ENCODE measurements around the gene PLA2G7.
"Not testable (repeated sequence)": the region's sequence is repeated elsewhere in the genome, so short reads cannot be mapped to it uniquely, and the experiment has no call there.

The PLA2G7 gene

DNA sequence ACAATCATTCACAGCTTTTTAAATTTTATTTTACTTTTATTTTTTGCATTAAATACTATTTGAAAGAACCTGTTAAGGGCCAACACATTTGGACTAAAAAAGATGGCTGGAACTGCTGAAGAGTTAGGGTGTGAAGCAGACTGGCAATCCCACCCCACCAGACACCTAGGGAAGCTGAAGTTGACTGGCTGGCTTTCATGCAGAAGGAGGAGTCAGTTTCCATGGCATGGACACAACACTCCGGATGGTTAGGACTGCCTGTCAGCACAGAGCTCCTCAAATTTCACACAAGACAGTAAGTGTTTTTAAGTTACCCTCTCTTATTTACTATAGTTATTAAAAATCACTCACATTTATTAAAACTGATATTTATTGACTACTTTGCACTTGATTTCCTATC lies 11.5 kb upstream of the PLA2G7 start, which contains the start of gene ANKRD66:
ANKRD66 (plus strand) TSS at position 238 of the 400 bp plus-strand sequence. CDS start 5,016 bp downstream, outside the sequence.
- no peak for DNase-seq

GRCh38 chr6:46745973-46746372 lies 10.8 kb upstream of the PLA2G7 start:
- DNase-seq, result no peak

DNA sequence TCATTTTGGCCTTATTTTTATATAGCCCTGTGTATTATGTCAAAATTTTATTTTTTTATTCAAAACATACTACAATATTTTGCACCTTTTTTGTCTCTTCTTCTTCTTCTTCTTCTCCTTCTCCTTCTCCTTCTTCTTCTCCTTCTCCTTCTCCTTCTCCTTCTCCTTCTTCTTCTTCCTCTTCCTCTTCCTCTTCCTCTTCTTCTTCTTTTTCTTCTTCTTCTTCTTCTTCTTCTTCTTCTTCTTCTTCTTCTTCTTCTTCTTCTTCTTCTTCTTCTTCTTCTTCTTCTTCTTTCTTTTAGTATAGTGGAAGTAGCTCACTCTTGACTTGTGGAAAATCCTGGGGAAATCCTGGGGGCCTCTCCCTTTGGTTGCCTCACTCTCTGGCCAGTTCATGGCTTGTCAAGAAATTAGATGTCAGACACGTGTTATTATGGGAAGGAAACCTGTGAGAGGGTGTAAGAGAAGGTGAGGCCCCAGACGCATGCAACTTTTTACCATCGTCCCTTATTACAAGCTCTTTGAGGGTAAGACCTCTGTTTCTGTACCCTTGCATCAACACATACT lies 9.1 kb upstream of the PLA2G7 start:
- not testable (repeated sequence) for DNase-seq

DNA sequence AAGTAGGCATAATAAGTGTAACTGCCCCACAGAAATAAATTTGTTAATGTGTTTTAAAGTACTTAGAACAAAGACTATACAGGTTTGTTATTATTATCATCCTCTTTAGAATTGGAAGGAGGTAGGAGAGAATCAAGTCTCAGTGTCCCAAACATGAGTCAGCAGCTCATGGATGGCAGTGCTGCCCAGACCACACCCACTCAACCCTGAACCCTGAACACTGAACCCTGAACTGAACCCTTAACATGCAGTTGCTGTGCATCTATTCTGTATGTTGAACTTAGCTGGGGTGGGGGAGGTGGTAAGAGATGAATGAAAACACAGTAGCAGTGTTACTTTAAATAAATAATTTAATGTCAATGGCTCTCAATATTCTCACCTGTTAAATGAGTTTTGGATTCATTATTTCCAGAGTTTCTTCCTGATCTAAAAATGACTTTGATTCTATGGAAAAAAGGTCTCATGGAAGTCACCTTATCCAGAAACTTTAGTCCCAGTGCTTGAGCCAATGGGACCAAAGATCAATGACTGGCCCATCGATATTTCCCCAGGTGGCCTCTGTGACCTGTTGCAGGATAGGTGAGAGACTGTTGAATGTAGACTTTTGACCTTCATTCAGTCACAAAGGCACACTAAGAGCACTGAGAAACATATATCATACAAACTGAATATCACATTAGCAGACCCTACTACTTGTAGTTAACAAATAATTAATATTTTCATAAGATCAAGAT lies 8.4 kb upstream of the PLA2G7 start:
- no peak for DNase-seq

DNA sequence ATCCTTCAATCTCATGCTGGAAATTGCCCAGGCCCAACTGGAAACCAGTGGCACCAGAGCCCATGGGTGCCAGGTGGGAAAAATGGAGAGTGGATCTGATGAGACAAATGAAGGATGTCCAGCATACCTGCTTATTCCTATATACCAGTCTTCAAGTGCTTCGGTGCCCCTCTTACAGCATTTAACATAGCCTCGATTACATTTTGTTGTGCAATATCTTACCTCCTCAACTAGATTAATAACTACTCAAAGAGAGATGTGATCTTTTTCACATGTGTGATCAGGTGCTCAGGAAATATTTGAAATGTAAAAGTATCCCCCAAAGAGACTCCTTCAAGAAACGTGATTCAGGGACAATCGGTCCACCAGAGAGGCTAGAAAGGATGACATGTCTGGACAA lies 6.7 kb upstream of the PLA2G7 start:
- no peak for DNase-seq

- DNase-seq, result no peak
Measured at GRCh38 chr6:46741482-46741881, 6.3 kb upstream of the PLA2G7 start.

- no peak for DNase-seq
Measured at GRCh38 chr6:46736906-46737305, 1.7 kb upstream of the PLA2G7 start.

- no peak for DNase-seq
Measured at GRCh38 chr6:46735720-46736031, 501 bp upstream of the PLA2G7 start.

DNA sequence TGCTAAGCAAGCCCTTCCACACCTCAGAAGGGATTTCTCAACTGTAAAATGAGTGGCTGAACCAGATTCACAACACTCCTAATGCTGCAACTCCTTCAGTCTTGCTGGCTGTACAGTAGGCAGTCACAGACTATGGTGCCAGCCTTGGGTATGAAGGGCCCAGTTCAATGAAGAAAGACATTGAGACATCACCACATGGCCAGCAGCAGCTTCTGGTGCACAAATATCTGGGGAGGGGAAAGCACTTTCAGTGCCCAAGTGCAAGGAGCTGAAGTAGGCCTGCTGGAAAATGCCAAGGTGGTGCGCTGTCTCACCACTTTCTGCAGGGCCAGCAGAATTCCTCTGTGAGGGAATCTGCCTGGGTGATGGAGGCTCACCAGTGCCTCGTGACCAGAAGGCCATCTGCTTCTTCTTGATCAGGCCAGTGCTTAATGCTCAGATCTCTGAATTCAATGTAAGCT lies 1.8 kb downstream of the PLA2G7 start:
- no peak for DNase-seq

DNA sequence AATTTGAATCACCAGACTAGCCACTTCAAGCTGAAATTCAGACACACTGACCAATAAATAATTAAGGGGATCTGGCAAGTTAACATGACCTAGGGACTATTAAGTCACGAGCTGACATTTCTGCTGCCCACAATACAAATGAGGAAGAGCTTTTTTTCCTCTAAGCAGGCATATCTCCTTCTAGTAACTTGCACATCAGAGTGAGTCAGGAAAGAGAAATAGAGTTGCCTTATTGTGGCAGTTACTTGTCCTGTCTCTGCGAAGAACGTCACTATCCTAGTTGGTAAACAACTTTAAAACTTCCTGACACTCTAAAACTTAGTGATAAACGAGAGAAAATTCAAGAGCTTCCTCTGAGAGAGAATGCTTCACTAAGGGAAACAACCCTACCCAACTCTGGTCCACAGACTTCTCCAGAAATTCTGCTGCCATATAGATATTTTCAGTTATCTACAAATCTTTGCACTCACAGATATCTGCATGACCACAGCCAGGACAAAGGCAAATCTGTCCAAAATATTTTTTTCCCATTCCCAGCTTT lies 4.2 kb downstream of the PLA2G7 start:
- DNase-seq, result no peak

- DNase-seq, result no peak
Measured at GRCh38 chr6:46729787-46730326, 5.3 kb downstream of the PLA2G7 start.

GRCh38 chr6:46720401-46720800 lies 14.8 kb downstream of the PLA2G7 start:
- DNase-seq, result no peak

GRCh38 chr6:46719099-46719498 lies 16.1 kb downstream of the PLA2G7 start:
- no peak for DNase-seq

- no peak for DNase-seq
Measured at GRCh38 chr6:46715141-46715540, 20.0 kb downstream of the PLA2G7 start.

DNA sequence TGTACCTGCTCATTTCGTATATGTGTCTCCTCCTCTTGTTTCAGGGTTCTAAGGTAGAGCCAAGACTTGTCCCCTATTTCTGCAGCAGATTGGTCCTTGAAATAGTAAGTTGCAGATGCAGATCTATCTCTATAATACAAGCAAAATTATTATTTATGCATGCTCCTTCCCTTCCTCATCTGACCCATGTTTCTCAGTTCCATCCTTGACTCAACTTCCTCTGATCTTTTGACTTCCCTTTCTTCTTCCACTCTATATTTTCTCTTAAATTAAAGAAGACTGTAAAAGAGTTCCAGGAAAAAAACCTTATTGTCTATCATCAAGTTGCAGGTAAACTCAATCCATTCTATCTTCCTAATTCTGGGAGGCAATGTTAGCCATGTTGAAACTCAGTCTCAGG lies 23.7 kb downstream of the PLA2G7 start:
- no peak for DNase-seq

DNA sequence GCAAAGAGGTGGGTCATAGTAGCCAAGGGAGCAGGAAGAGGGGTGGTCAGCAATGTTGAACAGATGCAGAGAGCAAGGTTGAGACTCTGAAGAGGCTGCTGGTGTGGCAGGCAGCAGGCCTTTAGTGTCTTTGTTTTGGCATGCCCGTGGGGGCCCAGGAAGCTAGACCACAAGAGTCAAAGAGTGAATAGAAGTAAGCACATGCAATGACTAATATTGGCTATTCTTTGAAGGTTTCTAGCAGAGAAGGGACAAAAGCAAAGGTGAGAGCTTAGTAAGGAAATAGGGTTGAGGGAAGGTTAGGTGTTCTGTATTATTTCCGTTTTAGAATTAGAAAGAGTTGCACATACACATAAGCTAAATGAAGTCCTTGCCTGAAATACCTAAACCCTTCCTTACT lies 28.7 kb downstream of the PLA2G7 start:
- no peak for DNase-seq

DNA sequence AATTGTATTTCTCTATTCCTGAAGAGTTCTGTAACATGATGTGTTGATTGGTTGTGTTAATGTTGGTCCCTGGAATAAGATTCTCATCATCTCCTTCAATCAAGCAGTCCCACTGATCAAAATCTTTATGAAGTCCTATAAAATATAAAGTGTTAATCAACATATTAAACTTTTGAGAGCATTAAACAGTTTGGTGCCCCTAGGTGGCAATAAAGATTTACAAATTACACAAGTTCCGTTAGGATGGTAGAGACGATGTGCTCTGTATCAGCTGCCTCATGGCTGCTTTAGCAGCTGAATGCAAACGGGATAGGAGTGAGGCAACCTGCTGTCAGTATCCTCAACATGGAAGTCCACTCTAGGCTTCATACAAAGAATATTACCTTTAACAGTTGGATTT lies 30.6 kb downstream of the PLA2G7 start:
- DNase-seq, result no peak

GRCh38 chr6:46699970-46700369 lies 35.2 kb downstream of the PLA2G7 start:
- DNase-seq, result no peak

GRCh38 chr6:46690911-46691451 lies 44.2 kb downstream of the PLA2G7 start:
- DNase-seq, result no peak

GRCh38 chr6:46690141-46690755 lies 44.9 kb downstream of the PLA2G7 start:
- no peak for DNase-seq

GRCh38 chr6:46689657-46690056 lies 45.5 kb downstream of the PLA2G7 start:
- no peak for DNase-seq

DNA sequence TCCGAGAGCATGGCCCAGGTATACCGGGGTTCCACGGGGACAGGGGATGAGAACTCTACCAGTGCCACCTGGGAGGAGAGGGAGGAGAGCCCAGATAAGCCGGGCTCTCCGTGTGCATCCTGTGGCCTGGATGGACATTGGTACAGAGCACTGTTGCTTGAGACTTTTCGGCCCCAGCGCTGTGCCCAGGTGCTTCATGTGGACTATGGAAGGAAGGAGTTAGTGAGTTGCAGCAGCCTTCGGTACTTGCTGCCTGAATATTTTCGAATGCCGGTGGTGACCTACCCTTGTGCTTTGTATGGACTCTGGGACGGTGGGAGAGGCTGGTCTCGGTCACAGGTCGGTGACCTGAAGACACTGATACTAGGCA lies 46.2 kb downstream of the PLA2G7 start:
- DNase-seq, result no peak

DNA sequence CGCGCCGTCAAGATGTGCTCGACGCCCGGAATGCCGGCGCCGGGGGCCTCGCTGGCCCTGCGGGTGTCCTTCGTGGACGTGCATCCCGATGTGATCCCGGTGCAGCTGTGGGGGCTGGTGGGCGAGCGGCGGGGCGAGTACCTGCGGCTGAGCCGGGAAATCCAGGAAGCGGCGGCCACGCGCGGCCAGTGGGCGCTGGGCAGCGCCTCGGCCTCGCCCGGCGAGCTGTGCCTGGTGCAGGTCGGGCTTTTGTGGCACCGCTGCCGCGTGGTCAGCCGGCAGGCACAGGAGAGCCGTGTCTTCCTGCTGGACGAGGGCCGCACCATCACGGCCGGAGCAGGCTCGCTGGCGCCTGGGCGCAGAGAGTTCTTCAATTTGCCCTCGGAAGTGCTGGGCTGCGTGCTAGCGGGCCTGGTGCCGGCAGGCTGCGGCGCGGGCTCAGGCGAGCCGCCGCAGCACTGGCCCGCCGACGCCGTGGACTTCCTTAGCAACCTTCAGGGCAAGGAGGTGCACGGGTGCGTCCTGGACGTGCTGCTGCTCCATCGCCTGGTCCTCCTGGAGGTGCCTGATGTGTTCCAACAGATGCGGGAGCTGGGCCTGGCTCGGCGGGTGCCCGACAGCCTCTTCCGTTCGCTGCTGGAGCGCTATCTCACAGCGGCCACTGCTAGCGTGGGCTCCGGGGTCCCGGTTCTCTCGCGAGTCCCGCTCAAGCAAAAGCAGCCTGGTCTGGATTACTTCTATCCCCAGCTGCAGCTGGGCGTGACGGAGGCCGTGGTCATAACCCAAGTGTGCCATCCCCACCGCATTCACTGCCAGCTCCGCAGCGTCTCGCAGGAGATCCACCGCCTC lies 46.8 kb downstream of the PLA2G7 start:
- DNase-seq, result no peak
